Measurements from ENCODE around the gene KIF2C.

DNA sequence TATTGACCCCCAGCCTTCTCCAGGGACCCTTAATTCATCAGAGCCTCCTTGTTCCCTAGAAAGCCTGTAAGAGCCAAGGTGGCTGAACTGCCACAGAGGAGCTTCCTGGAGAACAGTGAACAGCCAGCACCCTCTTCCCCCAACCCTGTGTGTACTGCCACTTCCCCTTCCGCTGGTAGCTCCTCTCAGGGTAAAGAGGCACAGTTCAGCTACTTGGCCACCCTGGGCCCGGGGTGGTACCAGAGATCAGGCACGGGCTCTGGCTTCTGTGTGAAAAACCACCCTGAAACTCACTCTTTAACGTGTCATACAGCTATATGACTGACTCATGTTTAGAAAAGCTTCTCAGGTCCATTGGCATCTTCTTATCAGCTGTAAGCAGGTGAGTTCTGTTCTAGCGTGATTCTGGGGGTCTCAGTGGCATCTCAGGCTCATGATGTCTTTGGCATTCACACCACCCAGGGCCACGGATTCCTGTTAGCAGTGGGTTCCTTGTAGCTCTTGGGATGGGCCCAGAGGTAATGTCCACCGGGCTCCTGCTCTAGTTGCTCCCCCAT, 42.8 kb upstream of the KIF2C start:
- TF ChIP-seq, protein P1, sequence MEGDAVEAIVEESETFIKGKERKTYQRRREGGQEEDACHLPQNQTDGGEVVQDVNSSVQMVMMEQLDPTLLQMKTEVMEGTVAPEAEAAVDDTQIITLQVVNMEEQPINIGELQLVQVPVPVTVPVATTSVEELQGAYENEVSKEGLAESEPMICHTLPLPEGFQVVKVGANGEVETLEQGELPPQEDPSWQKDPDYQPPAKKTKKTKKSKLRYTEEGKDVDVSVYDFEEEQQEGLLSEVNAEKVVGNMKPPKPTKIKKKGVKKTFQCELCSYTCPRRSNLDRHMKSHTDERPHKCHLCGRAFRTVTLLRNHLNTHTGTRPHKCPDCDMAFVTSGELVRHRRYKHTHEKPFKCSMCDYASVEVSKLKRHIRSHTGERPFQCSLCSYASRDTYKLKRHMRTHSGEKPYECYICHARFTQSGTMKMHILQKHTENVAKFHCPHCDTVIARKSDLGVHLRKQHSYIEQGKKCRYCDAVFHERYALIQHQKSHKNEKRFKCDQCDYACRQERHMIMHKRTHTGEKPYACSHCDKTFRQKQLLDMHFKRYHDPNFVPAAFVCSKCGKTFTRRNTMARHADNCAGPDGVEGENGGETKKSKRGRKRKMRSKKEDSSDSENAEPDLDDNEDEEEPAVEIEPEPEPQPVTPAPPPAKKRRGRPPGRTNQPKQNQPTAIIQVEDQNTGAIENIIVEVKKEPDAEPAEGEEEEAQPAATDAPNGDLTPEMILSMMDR (IDR thresholded peaks at IDR 0.05 in 8 of 11, conservative IDR thresholded peaks at IDR 0.05 in 3 of 11), result no peak
- TF ChIP-seq POLR2AphosphoS5 (IDR thresholded peaks at IDR 0.05), result peak in 2 of 3 donors; percentile 32 to 49

Measured in spleen (tissue), 7 donors.